C4-2B (cell line): ENCODE measurements around the gene FAM219B.

Experiments used
- H3K27ac ChIP-seq: fragments of 450-650 bp; 2 replicates; pipeline ENCODE4 v1.5.1; 2017
- CTCF ChIP-seq: fragments of 450-650 bp; conservative IDR thresholded peaks from 2 replicates; pipeline ENCODE4 v1.5.1; 2017; ENCODE audit warnings: mild to moderate bottlenecking
- ZFX ChIP-seq: fragments of 450-650 bp; IDR thresholded peaks from 2 replicates; pipeline ENCODE4 v1.6.1; 2017

Gene FAM219B

GRCh38 chr15:74854453-74855022, 52.1 kb downstream of the FAM219B start:
- H3K27ac ChIP-seq, result no peak overlapping the region
- TF ChIP-seq ZFX (no peak), CTCF (no peak)

DNA sequence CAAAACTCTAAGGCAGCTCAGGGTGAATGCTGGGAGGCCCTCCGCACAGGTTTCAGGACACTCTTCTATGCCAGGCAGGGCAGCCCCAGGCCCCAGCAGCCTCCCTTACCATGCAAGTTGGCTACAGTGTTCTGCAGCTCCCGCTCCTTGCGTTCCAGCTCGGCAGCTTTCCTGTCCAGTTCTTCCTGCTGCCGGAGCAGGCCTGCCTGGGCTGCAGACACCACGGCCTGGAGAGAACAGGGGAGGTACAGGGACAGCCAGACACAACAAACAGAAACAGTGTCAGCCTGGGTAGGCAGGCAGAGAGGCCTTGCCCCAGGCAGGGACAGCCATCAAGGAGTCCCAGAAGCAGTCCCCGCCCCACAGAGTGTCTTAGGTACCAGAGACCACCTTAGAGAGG, 54.7 kb downstream of the FAM219B start:
- H3K27ac ChIP-seq, result no peak overlapping the region
- TF ChIP-seq ZFX (no peak), CTCF (no peak)

GRCh38 chr15:74850393-74850792, 56.3 kb downstream of the FAM219B start:
- no peak for TF ChIP-seq CTCF
- TF ChIP-seq ZFX, result no peak
- H3K27ac ChIP-seq, result no peak overlapping the region
